ENCODE results near the gene SPPL3. TPM values are rescaled to one million over a fixed set of nuclear protein-coding genes. Genes with fewer than 3 reads are reported as not detected.
"Not testable (repeated sequence)": the region's sequence is repeated elsewhere in the genome, so short reads cannot be mapped to it uniquely, and the experiment has no call there.

The SPPL3 gene
- total RNA-seq, 1 donor from 2014 or later: 28.2 TPM

GRCh38 chr12:120841525-120841924 lies 62.6 kb downstream of the SPPL3 start:
- H3K27me3 Mint-ChIP-seq: no peaks in the 10 kb centered on the region
- H3K36me3 Mint-ChIP-seq (ENCODE audit: low read depth): peaks cover 2% of the 10 kb centered on the region
- peaks cover 14% of the 10 kb centered on the region for H3K4me1 Mint-ChIP-seq
- intact Hi-C loops (cut with micrococcal nuclease): loop anchor here (5.0 kb wide), 1 partner anchor 46 kb away; no protein-coding TSS in a partner anchor
- no peak overlapping the region for H3K4me3 Mint-ChIP-seq
- DNase-seq: no peak
- no peaks in the 10 kb centered on the region for H3K9me3 Mint-ChIP-seq
- H3K27ac Mint-ChIP-seq: no peak overlapping the region

GRCh38 chr12:120839503-120839902 lies 64.7 kb downstream of the SPPL3 start:
- no peaks in the 10 kb centered on the region for H3K9me3 Mint-ChIP-seq
- no peaks in the 10 kb centered on the region for H3K27me3 Mint-ChIP-seq
- peaks cover 4% of the 10 kb centered on the region for H3K36me3 Mint-ChIP-seq (ENCODE audit: low read depth)
- H3K4me1 Mint-ChIP-seq: peaks cover 29% of the 10 kb centered on the region
- no peak for DNase-seq
- no peak overlapping the region for H3K4me3 Mint-ChIP-seq
- intact Hi-C loops (cut with micrococcal nuclease): no loop called here
- no peak overlapping the region for H3K27ac Mint-ChIP-seq

- H3K4me3 Mint-ChIP-seq; H3K36me3 Mint-ChIP-seq (ENCODE audit: low read depth); H3K9me3 Mint-ChIP-seq; H3K27me3 Mint-ChIP-seq; intact Hi-C loops (cut with micrococcal nuclease); H3K27ac Mint-ChIP-seq: not testable (repeated sequence)
- peaks cover 31% of the 10 kb centered on the region for H3K4me1 Mint-ChIP-seq
- peak; percentile 8 for DNase-seq
Measured at GRCh38 chr12:120838629-120839383, 65.4 kb downstream of the SPPL3 start.

- Mint-ChIP-seq H3K4me1 (peaks cover 37% of the 10 kb centered on the region), H3K36me3 (ENCODE audit: low read depth) (peaks cover 4% of the 10 kb centered on the region), H3K4me3 (no peak overlapping the region), H3K9me3 (no peaks in the 10 kb centered on the region), H3K27ac (no peak overlapping the region), H3K27me3 (no peaks in the 10 kb centered on the region)
- peak; percentile 53 for DNase-seq
- intact Hi-C loops (cut with micrococcal nuclease): no loop called here
Measured at GRCh38 chr12:120836114-120836684, 68.0 kb downstream of the SPPL3 start.

- Mint-ChIP-seq H3K4me1 (peaks cover 41% of the 10 kb centered on the region), H3K36me3 (ENCODE audit: low read depth) (peaks cover 4% of the 10 kb centered on the region), H3K27ac (no peak overlapping the region), H3K9me3 (no peaks in the 10 kb centered on the region), H3K27me3 (no peaks in the 10 kb centered on the region), H3K4me3 (peak overlapping the region; percentile 22)
- intact Hi-C loops (cut with micrococcal nuclease): loop anchor here (2.0 kb wide), 1 partner anchor 15 kb away; no protein-coding TSS in a partner anchor
- peak; percentile 48 for DNase-seq
Measured at GRCh38 chr12:120835657-120836056, 68.5 kb downstream of the SPPL3 start.

GRCh38 chr12:120835304-120835612 lies 68.9 kb downstream of the SPPL3 start:
- H3K27me3 Mint-ChIP-seq: no peaks in the 10 kb centered on the region
- H3K4me3 Mint-ChIP-seq: peak overlapping the region; percentile 22
- DNase-seq: no peak
- peak overlapping the region; percentile 5 for H3K27ac Mint-ChIP-seq
- no peaks in the 10 kb centered on the region for H3K9me3 Mint-ChIP-seq
- peaks cover 38% of the 10 kb centered on the region for H3K4me1 Mint-ChIP-seq
- peaks cover 3% of the 10 kb centered on the region for H3K36me3 Mint-ChIP-seq (ENCODE audit: low read depth)
- intact Hi-C loops (cut with micrococcal nuclease): loop anchor here (2.0 kb wide), 1 partner anchor 14 kb away; no protein-coding TSS in a partner anchor

- Mint-ChIP-seq H3K4me3 (peak overlapping the region; percentile 33), H3K36me3 (ENCODE audit: low read depth) (peaks cover 2% of the 10 kb centered on the region), H3K9me3 (no peaks in the 10 kb centered on the region), H3K27me3 (no peaks in the 10 kb centered on the region), H3K4me1 (peaks cover 39% of the 10 kb centered on the region), H3K27ac (peak overlapping the region; percentile 5)
- DNase-seq: no peak
- intact Hi-C loops (cut with micrococcal nuclease): loop anchor here (2.0 kb wide), 1 partner anchor 14 kb away; no protein-coding TSS in a partner anchor
Measured at GRCh38 chr12:120834489-120835303, 69.5 kb downstream of the SPPL3 start.

GRCh38 chr12:120833849-120834248 lies 70.3 kb downstream of the SPPL3 start:
- peaks cover 39% of the 10 kb centered on the region for H3K4me1 Mint-ChIP-seq
- H3K9me3 Mint-ChIP-seq: no peaks in the 10 kb centered on the region
- peak overlapping the region; percentile 29 for H3K4me3 Mint-ChIP-seq
- H3K36me3 Mint-ChIP-seq (ENCODE audit: low read depth): peaks cover 2% of the 10 kb centered on the region
- intact Hi-C loops (cut with micrococcal nuclease): loop anchor here (2.0 kb wide), 1 partner anchor 13 kb away; no protein-coding TSS in a partner anchor
- DNase-seq: no peak
- peak overlapping the region; percentile 59 for H3K27ac Mint-ChIP-seq
- no peaks in the 10 kb centered on the region for H3K27me3 Mint-ChIP-seq

GRCh38 chr12:120832737-120833136 lies 71.4 kb downstream of the SPPL3 start:
- H3K27ac Mint-ChIP-seq: no peak overlapping the region
- DNase-seq: peak; percentile 30
- no peak overlapping the region for H3K4me3 Mint-ChIP-seq
- H3K36me3 Mint-ChIP-seq (ENCODE audit: low read depth): peaks cover 2% of the 10 kb centered on the region
- no peaks in the 10 kb centered on the region for H3K9me3 Mint-ChIP-seq
- peaks cover 39% of the 10 kb centered on the region for H3K4me1 Mint-ChIP-seq
- intact Hi-C loops (cut with micrococcal nuclease): no loop called here
- no peaks in the 10 kb centered on the region for H3K27me3 Mint-ChIP-seq

GRCh38 chr12:120831648-120832267 lies 72.4 kb downstream of the SPPL3 start:
- Mint-ChIP-seq H3K4me1 (peaks cover 39% of the 10 kb centered on the region), H3K4me3 (no peak overlapping the region), H3K36me3 (ENCODE audit: low read depth) (peaks cover 2% of the 10 kb centered on the region), H3K27ac (no peak overlapping the region), H3K27me3 (no peaks in the 10 kb centered on the region), H3K9me3 (no peaks in the 10 kb centered on the region)
- intact Hi-C loops (cut with micrococcal nuclease): no loop called here
- peak; percentile 44 for DNase-seq

GRCh38 chr12:120830966-120831365 lies 73.2 kb downstream of the SPPL3 start:
- Mint-ChIP-seq H3K27me3 (no peaks in the 10 kb centered on the region), H3K9me3 (no peaks in the 10 kb centered on the region), H3K4me1 (peaks cover 35% of the 10 kb centered on the region), H3K4me3 (no peak overlapping the region), H3K36me3 (ENCODE audit: low read depth) (no peaks in the 10 kb centered on the region), H3K27ac (no peak overlapping the region)
- intact Hi-C loops (cut with micrococcal nuclease): no loop called here
- DNase-seq: no peak

GRCh38 chr12:120830052-120830940 lies 73.9 kb downstream of the SPPL3 start:
- peak; percentile 50 for DNase-seq
- Mint-ChIP-seq H3K36me3 (ENCODE audit: low read depth) (no peaks in the 10 kb centered on the region), H3K4me1 (peaks cover 31% of the 10 kb centered on the region), H3K4me3 (no peak overlapping the region), H3K27me3 (no peaks in the 10 kb centered on the region), H3K27ac (no peak overlapping the region), H3K9me3 (no peaks in the 10 kb centered on the region)
- intact Hi-C loops (cut with micrococcal nuclease): no loop called here

GRCh38 chr12:120826335-120826734 lies 77.8 kb downstream of the SPPL3 start:
- intact Hi-C loops (cut with micrococcal nuclease): no loop called here

More at GRCh38 chr12:120826335-120826734, 77.8 kb downstream of the SPPL3 start:
- no peak overlapping the region for H3K4me3 Mint-ChIP-seq
- no peaks in the 10 kb centered on the region for H3K36me3 Mint-ChIP-seq (ENCODE audit: low read depth)
- no peaks in the 10 kb centered on the region for H3K9me3 Mint-ChIP-seq
- no peaks in the 10 kb centered on the region for H3K27me3 Mint-ChIP-seq
- H3K27ac Mint-ChIP-seq: no peak overlapping the region
- peaks cover 23% of the 10 kb centered on the region for H3K4me1 Mint-ChIP-seq
- DNase-seq: no peak
